IMR-90 (cell line): ENCODE results near the gene DIPK1A. TPM values are rescaled to one million over a fixed set of nuclear protein-coding genes. Genes with fewer than 3 reads are reported as not detected.
A peak's percentile ranks its signal among the peaks of the same experiment; 100 is the strongest.

Source experiments
- ATAC-seq: fragments of 200-7000 bp; cut with Tn5 transposase; 2 replicates; pipeline ENCODE4 v1.9.1; 2020; ENCODE audit warnings: low read depth, mild to moderate bottlenecking, moderate library complexity
- BruUV-seq: library from RNA; stranded (reverse); fragments of 400-500 nt; replicated peaks from 2 replicates; lab custom pipeline; 2021; lab: Mats Ljungman, UMichigan
- CTCF ChIA-PET: fragments of 300-600 bp; formaldehyde crosslinking; extraction: SDS; loops from one replicate; lab custom pipeline; 2021; ENCODE audit warnings: antibody characterized with exemption; lab: Yijun Ruan, JAX
- POLR2A ChIA-PET: fragments of 300-600 bp; sonication (Branson Sonifier 250); formaldehyde crosslinking; loops from one replicate; lab custom pipeline; 2022; ENCODE audit warnings: antibody characterized with exemption; ENCODE audit not compliant: unreplicated experiment; lab: Charles Lee
- DNase-seq: peaks from one replicate; pipeline ENCODE4 v3.0.0; 2013
- H2AFZ ChIP-seq: replicated peaks from 2 replicates; pipeline ENCODE3; 2013; ENCODE audit warnings: low read length, mild to moderate bottlenecking; ENCODE audit not compliant: poor library complexity
- H2AK5ac ChIP-seq: 2 replicates; pipeline ENCODE4 v1.6.1; 2013; ENCODE audit warnings: low read depth, low read length, inconsistent platforms
- H2AK9ac ChIP-seq: replicated peaks from 2 replicates; pipeline ENCODE3; 2013; ENCODE audit warnings: mild to moderate bottlenecking, low read depth, low read length, moderate library complexity; ENCODE audit not compliant: poor library complexity
- H2BK120ac ChIP-seq: 2 replicates; pipeline ENCODE4 v1.6.1; 2013; ENCODE audit warnings: low read depth, low read length, inconsistent platforms
- H2BK15ac ChIP-seq: 3 replicates; pipeline ENCODE4 v1.6.1; 2013; ENCODE audit warnings: low read depth, low read length, inconsistent platforms
- H2BK20ac ChIP-seq: 2 replicates; pipeline ENCODE4 v1.6.1; 2013; ENCODE audit warnings: low read depth, mild to moderate bottlenecking, inconsistent platforms, low read length, moderate library complexity
- H2BK5ac ChIP-seq: 2 replicates; pipeline ENCODE4 v1.6.1; 2013; ENCODE audit warnings: mild to moderate bottlenecking, low read depth, low read length, inconsistent platforms; ENCODE audit not compliant: poor library complexity, severe bottlenecking
- H3K14ac ChIP-seq: replicated peaks from 2 replicates; pipeline ENCODE4 v1.6.1; 2013; ENCODE audit warnings: low read depth, low read length, inconsistent platforms
- H3K18ac ChIP-seq: 2 replicates; pipeline ENCODE4 v1.6.1; 2013; ENCODE audit warnings: low read depth, low read length, control low read depth
- H3K23ac ChIP-seq: 2 replicates; pipeline ENCODE4 v1.6.1; 2013; ENCODE audit warnings: low read depth, low read length, inconsistent platforms
- H3K27ac ChIP-seq: 2 replicates; pipeline ENCODE4 v1.5.1; 2013; ENCODE audit warnings: mild to moderate bottlenecking, control low read depth, low read length; ENCODE audit not compliant: insufficient read depth
- H3K27me3 ChIP-seq: 2 replicates; pipeline ENCODE4 v1.6.1; 2013; ENCODE audit warnings: low read length; ENCODE audit not compliant: control insufficient read depth, insufficient read depth
- H3K36me3 ChIP-seq: 2 replicates; pipeline ENCODE4 v1.6.1; 2013; ENCODE audit warnings: low read length, mixed read lengths; ENCODE audit not compliant: control insufficient read depth, insufficient read depth
- H3K4ac ChIP-seq: 2 replicates; pipeline ENCODE4 v1.6.1; 2013; ENCODE audit warnings: low read depth, low read length, inconsistent platforms
- H3K4me1 ChIP-seq: 2 replicates; pipeline ENCODE4 v1.6.1; 2013; ENCODE audit warnings: low read length, mixed read lengths; ENCODE audit not compliant: control insufficient read depth, insufficient read depth
- H3K4me2 ChIP-seq: 2 replicates; pipeline ENCODE4 v1.6.1; 2013; ENCODE audit warnings: low read depth, mild to moderate bottlenecking, control low read depth, low read length, moderate library complexity
- H3K4me3 ChIP-seq: 2 replicates; pipeline ENCODE4 v1.5.1; 2013; ENCODE audit warnings: low read depth, mild to moderate bottlenecking, control low read depth, low read length, moderate library complexity; ENCODE audit not compliant: insufficient read depth
- H3K56ac ChIP-seq: 2 replicates; pipeline ENCODE4 v1.6.1; 2013; ENCODE audit warnings: low read length, inconsistent platforms; ENCODE audit not compliant: insufficient read depth; ENCODE audit errors: extremely low read depth
- H3K79me1 ChIP-seq, 2 experiments: 2 replicates each; pipeline ENCODE4 v1.6.1; 2013; ENCODE audit warnings: low read length in 2 of 2, inconsistent platforms in 1 of 2, low read depth in 1 of 2
- H3K9ac ChIP-seq: 2 replicates; pipeline ENCODE4 v1.6.1; 2013; ENCODE audit warnings: low read depth, low read length, control low read depth
- H3K9me1 ChIP-seq: 2 replicates; pipeline ENCODE4 v1.6.1; 2013; ENCODE audit warnings: low read length, inconsistent platforms; ENCODE audit not compliant: insufficient read depth
- H3K9me3 ChIP-seq: 2 replicates; pipeline ENCODE4 v1.6.1; 2013; ENCODE audit warnings: low read length; ENCODE audit not compliant: control insufficient read depth, insufficient read depth
- H4K20me1 ChIP-seq: 2 replicates; pipeline ENCODE4 v1.6.1; 2013; ENCODE audit warnings: low read length, inconsistent platforms; ENCODE audit not compliant: insufficient read depth
- H4K5ac ChIP-seq: 2 replicates; pipeline ENCODE4 v1.6.1; 2013; ENCODE audit warnings: mild to moderate bottlenecking, low read depth, low read length, control low read depth
- H4K8ac ChIP-seq, 2 experiments: 2 replicates each; pipeline ENCODE4 v1.6.1; 2013; ENCODE audit warnings: low read depth in 2 of 2, low read length in 2 of 2, control low read depth in 1 of 2, inconsistent platforms in 1 of 2
- H4K91ac ChIP-seq: 2 replicates; pipeline ENCODE4 v1.6.1; 2013; ENCODE audit warnings: low read depth, low read length, inconsistent platforms; ENCODE audit not compliant: insufficient read depth
- BHLHE40 ChIP-seq: fragments of 150-350 bp; IDR thresholded peaks from 2 replicates; pipeline ENCODE4 v1.6.1; 2016; ENCODE audit warnings: mild to moderate bottlenecking, low read depth, low read length
- CEBPB ChIP-seq: IDR thresholded peaks from 2 replicates; pipeline ENCODE4 v1.6.1; 2012; ENCODE audit warnings: low read depth, low read length, improper control_type of control experiment
- CTCF ChIP-seq: conservative IDR thresholded peaks from 2 replicates; pipeline ENCODE4 v1.5.1; 2012; ENCODE audit warnings: mild to moderate bottlenecking, low read depth, low read length, improper control_type of control experiment
- ELK1 ChIP-seq: fragments of 150-350 bp; IDR thresholded peaks from 2 replicates; pipeline ENCODE4 v1.6.1; 2016; ENCODE audit warnings: low read depth, mild to moderate bottlenecking, low read length, moderate library complexity, borderline replicate concordance
- FOS ChIP-seq: fragments of 150-350 bp; IDR thresholded peaks from 2 replicates; pipeline ENCODE4 v1.6.1; 2016; ENCODE audit warnings: low read depth, low read length
- MAFK ChIP-seq: IDR thresholded peaks from 2 replicates; pipeline ENCODE4 v1.6.1; 2012; ENCODE audit warnings: low read depth, low read length, improper control_type of control experiment
- MAZ ChIP-seq: IDR thresholded peaks from 2 replicates; pipeline ENCODE4 v1.6.1; 2012; ENCODE audit warnings: low read depth, mild to moderate bottlenecking, low read length, improper control_type of control experiment, moderate library complexity, borderline replicate concordance
- NFE2L2 ChIP-seq: fragments of 150-350 bp; IDR thresholded peaks from 2 replicates; pipeline ENCODE4 v1.6.1; 2016; ENCODE audit warnings: low read depth, mild to moderate bottlenecking, low read length
- POLR2A ChIP-seq: IDR thresholded peaks from 2 replicates; pipeline ENCODE4 v1.6.1; 2012; ENCODE audit warnings: mild to moderate bottlenecking, low read depth, low read length
- RAD21 ChIP-seq: IDR thresholded peaks from 2 replicates; pipeline ENCODE4 v1.6.1; 2012; ENCODE audit warnings: low read length, improper control_type of control experiment
- RCOR1 ChIP-seq: IDR thresholded peaks from 2 replicates; pipeline ENCODE4 v1.6.1; 2012; ENCODE audit warnings: mild to moderate bottlenecking, low read length, improper control_type of control experiment; ENCODE audit not compliant: insufficient replicate concordance
- SMC3 ChIP-seq: fragments of 150-350 bp; IDR thresholded peaks from 2 replicates; pipeline ENCODE4 v1.6.1; 2016; ENCODE audit warnings: low read depth, mild to moderate bottlenecking, antibody characterized with exemption, low read length, moderate library complexity
- USF2 ChIP-seq: fragments of 150-350 bp; IDR thresholded peaks from 2 replicates; pipeline ENCODE4 v1.6.1; 2017; ENCODE audit warnings: mild to moderate bottlenecking, antibody characterized with exemption, low read length, low read depth
- WGBS, 2 experiments: methylation state at CpG; one replicate each; pipeline versions ENCODE4 v1.1.5 to v1.1.7; 2013; ENCODE audit warnings: missing lambda C conversion rate in 2 of 2; ENCODE audit not compliant: insufficient read length in 1 of 2; ENCODE audit errors: extremely low coverage in 2 of 2; 5-methylcytosine and 5-hydroxymethylcytosine counted together
- dilution Hi-C: fragments of 300-500 bp; cut with HindIII; formaldehyde crosslinking; loops from one replicate; pipeline ENCODE4 v1.14.3; 2018; ENCODE audit warnings: low sequenced_read_pairs; ENCODE audit not compliant: unreplicated experiment
- in situ Hi-C: fragments of 300-500 bp; cut with MboI; formaldehyde crosslinking; loops from 3 replicates; pipeline ENCODE4 v1.14.3; 2019; ENCODE audit warnings: low sequenced_read_pairs, inconsistent platforms, mixed read lengths
- intact Hi-C: fragments of 100-400 bp; cut with micrococcal nuclease; formaldehyde crosslinking; loops from 2 replicates; pipeline ENCODE4 v1.10.0; 2022
- polyA plus RNA-seq, 3 experiments: library from polyadenylated mRNA; depleted of rRNA; stranded (reverse); fragments of >200 nt; gene quantifications; 2 replicates each; pipeline ENCODE4 v1.2.3, GENCODE V29; 2012; ENCODE audit warnings: low replicate concordance in 1 of 3
- total RNA-seq: library from RNA; depleted of rRNA; stranded (reverse); fragments of >200 nt; gene quantifications from 2 replicates; pipeline ENCODE4 v1.2.3, GENCODE V29; 2012

Gene DIPK1A
- total and polyA plus RNA-seq, 2 of the 4 experiments (the other 2 are of a cell fraction) = 4.7 to 5.7 TPM

- TF ChIP-seq USF2 = no peak
Measured at GRCh38 chr1:92877081-92877711, 84.1 kb downstream of the DIPK1A start (continued).

GRCh38 chr1:92876351-92876750 is 84.9 kb downstream of the DIPK1A start:
- CTCF ChIA-PET = interaction anchor here (1.0 to 1.7 kb wide), 3 partner anchors 9 to 118 kb away, joined by 3 to 6 read pairs (median 5); partner anchors contain the start of gene DIPK1A
- H3K4me3 ChIP-seq = no peak overlapping the region
- ATAC-seq (no peak), DNase-seq (no peak)
- H3K23ac ChIP-seq = no peak overlapping the region
- H4K91ac ChIP-seq = no peak overlapping the region
- H2BK5ac ChIP-seq = no peak overlapping the region
- no peak overlapping the region for H2AK5ac ChIP-seq
- no peaks in the 10 kb centered on the region for H3K4me1 ChIP-seq
- peak overlapping the region; percentile 68; the same call in 1 of the 2 replicates for H3K14ac ChIP-seq
- no peaks in the 10 kb centered on the region for H3K27me3 ChIP-seq
- POLR2A ChIA-PET = no interaction called here
- no peak overlapping the region for H4K8ac ChIP-seq
- H3K27ac ChIP-seq = no peak overlapping the region
- no peaks in the 10 kb centered on the region; a peak in 1 of 4 replicates for H3K79me1 ChIP-seq
- H3K9ac ChIP-seq = no peak overlapping the region
- 100% methylated on average over 1 of the region's 4 CpGs; no CpG with 5 or more reads in 1 of the 2 experiments for WGBS, 2 experiments
- H4K20me1 ChIP-seq = no peaks in the 10 kb centered on the region
- H4K5ac ChIP-seq = no peak overlapping the region
- peaks cover 2% of the 10 kb centered on the region; the same call in 1 of the 2 replicates for H3K36me3 ChIP-seq
- no TSS peak for BruUV-seq
- no peak overlapping the region for H3K56ac ChIP-seq
- no peak overlapping the region for H3K4me2 ChIP-seq
- no peak overlapping the region for H3K4ac ChIP-seq
- no peaks in the 10 kb centered on the region for H3K9me1 ChIP-seq
- peak overlapping the region; percentile 27; the same call in 1 of the 2 replicates for H2BK20ac ChIP-seq
- no peak overlapping the region for H2BK120ac ChIP-seq
- H2AFZ ChIP-seq = no peak overlapping the region
- H2AK9ac ChIP-seq = no peak overlapping the region
- in situ Hi-C loops (no loop called here), intact Hi-C loops (loop anchor here (5.0 kb wide), 1 partner anchor 66 kb away; no protein-coding TSS in a partner anchor), dilution Hi-C loops (no loop called here)
- H2BK15ac ChIP-seq = no peak overlapping the region
- no peak overlapping the region for H3K18ac ChIP-seq
- H3K9me3 ChIP-seq = peaks cover 5% of the 10 kb centered on the region
- TF ChIP-seq RAD21 (no peak), FOS (no peak), SMC3 (no peak), POLR2A (no peak), RCOR1 (no peak), MAFK (no peak), BHLHE40 (no peak), ELK1 (no peak), CTCF (no peak), MAZ (no peak), NFE2L2 (no peak), CEBPB (no peak)
